ENCODE data around the gene PIGZ. TPM values are rescaled to one million over a fixed set of nuclear protein-coding genes. Genes with fewer than 3 reads are reported as not detected.

Gene PIGZ
- total RNA-seq, 1 donor from 2014 or later, result 9.5 TPM

- peaks cover 6% of the 10 kb centered on the region for H3K4me1 Mint-ChIP-seq (ENCODE audit: unreplicated experiment)
- H3K36me3 Mint-ChIP-seq (ENCODE audit: unreplicated experiment), result peaks cover 2% of the 10 kb centered on the region
- no peak overlapping the region for H3K27ac Mint-ChIP-seq (ENCODE audit: unreplicated experiment)
- no peaks in the 10 kb centered on the region for H3K27me3 Mint-ChIP-seq (ENCODE audit: unreplicated experiment)
- H3K9me3 Mint-ChIP-seq (ENCODE audit: unreplicated experiment), result no peaks in the 10 kb centered on the region
- no peak overlapping the region for H3K4me3 Mint-ChIP-seq (ENCODE audit: unreplicated experiment)
- TF ChIP-seq CTCF (IDR thresholded peaks at IDR 0.05), result no peak
- DNase-seq (ENCODE audit: extremely low spot score, unreplicated experiment), result no peak
These were observed 31.6 kb upstream of the PIGZ start for GRCh38 chr3:197000211-197000610.

- peaks cover 3% of the 10 kb centered on the region for H3K4me1 Mint-ChIP-seq (ENCODE audit: unreplicated experiment)
- H3K9me3 Mint-ChIP-seq (ENCODE audit: unreplicated experiment), result no peaks in the 10 kb centered on the region
- no peak for TF ChIP-seq CTCF (IDR thresholded peaks at IDR 0.05)
- no peak overlapping the region for H3K27ac Mint-ChIP-seq (ENCODE audit: unreplicated experiment)
- no peaks in the 10 kb centered on the region for H3K27me3 Mint-ChIP-seq (ENCODE audit: unreplicated experiment)
- no peaks in the 10 kb centered on the region for H3K36me3 Mint-ChIP-seq (ENCODE audit: unreplicated experiment)
- no peak overlapping the region for H3K4me3 Mint-ChIP-seq (ENCODE audit: unreplicated experiment)
- DNase-seq (ENCODE audit: extremely low spot score, unreplicated experiment), result no peak
These were observed 30.5 kb upstream of the PIGZ start for GRCh38 chr3:196998966-196999760.

DNA sequence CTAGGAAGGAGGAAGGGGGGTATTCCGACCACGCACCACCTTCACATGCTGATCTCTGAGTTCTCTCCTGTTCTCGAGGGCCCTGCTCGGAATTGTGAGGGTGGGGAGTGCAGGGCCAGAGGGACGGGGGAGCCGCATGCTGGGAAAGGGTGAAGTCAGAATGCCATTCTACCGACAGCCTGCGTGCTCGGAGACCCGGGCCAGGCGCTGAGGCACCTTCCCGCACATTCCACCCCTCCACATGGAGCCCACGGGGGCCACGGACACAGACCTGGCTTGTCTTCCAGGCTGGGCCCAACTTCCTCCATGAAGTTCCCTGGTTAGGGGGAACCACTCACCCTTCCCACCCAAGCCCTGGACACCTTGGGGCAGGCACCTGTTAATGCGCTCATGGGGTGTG is 28.7 kb upstream of the PIGZ start:
- DNase-seq (ENCODE audit: extremely low spot score, unreplicated experiment), result no peak
- no peaks in the 10 kb centered on the region for H3K9me3 Mint-ChIP-seq (ENCODE audit: unreplicated experiment)
- no peaks in the 10 kb centered on the region for H3K27me3 Mint-ChIP-seq (ENCODE audit: unreplicated experiment)
- no peak overlapping the region for H3K27ac Mint-ChIP-seq (ENCODE audit: unreplicated experiment)
- H3K4me1 Mint-ChIP-seq (ENCODE audit: unreplicated experiment), result no peaks in the 10 kb centered on the region
- no peak for TF ChIP-seq CTCF (IDR thresholded peaks at IDR 0.05)
- no peaks in the 10 kb centered on the region for H3K36me3 Mint-ChIP-seq (ENCODE audit: unreplicated experiment)
- H3K4me3 Mint-ChIP-seq (ENCODE audit: unreplicated experiment), result no peak overlapping the region

DNA sequence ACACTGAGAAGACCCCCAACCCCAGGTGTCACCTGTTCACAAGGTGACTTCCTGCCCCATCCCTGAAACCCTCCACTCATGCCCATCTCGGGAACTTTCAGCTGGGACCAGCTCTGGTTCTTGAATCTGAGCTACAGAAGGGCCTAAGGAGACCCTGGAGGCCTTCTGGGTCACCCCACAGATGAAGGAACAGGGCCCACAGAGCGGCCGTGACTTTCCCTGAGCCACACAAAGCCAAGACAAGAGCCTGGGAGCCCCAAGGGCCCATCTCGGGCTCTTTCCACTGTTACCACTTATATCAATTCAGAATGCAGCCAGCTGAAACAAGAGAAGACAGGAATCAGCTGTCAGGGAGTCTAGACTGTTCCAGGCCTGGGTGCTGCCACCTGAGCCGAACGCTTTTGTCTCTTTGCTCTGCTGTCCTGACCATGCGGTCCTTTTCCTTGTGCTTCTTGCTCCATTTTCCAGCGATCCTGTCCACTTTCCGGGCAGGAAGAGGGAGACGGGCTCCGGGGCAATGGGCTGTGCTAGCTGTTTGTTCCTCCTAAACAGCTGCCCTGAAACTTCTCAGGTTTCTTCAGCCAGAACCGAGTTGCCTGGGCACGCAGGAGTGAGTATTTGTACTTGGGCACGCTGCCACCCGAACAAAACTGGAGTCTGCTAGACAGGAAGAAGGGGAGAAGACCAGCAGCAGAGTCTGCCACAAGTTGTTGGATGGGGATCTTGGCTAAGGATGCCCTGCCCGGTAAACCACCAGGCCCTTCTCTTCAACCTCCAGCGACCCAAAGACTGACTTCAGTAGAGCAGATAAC is 28.0 kb upstream of the PIGZ start:
- Mint-ChIP-seq H3K4me3 (ENCODE audit: unreplicated experiment) (no peak overlapping the region), H3K9me3 (ENCODE audit: unreplicated experiment) (no peaks in the 10 kb centered on the region), H3K27me3 (ENCODE audit: unreplicated experiment) (no peaks in the 10 kb centered on the region), H3K4me1 (ENCODE audit: unreplicated experiment) (no peaks in the 10 kb centered on the region), H3K36me3 (ENCODE audit: unreplicated experiment) (no peaks in the 10 kb centered on the region), H3K27ac (ENCODE audit: unreplicated experiment) (no peak overlapping the region)
- TF ChIP-seq CTCF (IDR thresholded peaks at IDR 0.05), result no peak
- DNase-seq (ENCODE audit: extremely low spot score, unreplicated experiment), result no peak

All from osteocyte (in vitro differentiated cells).